Measurements from ENCODE around the gene BRAP.
"Not testable (repeated sequence)": the region's sequence is repeated elsewhere in the genome, so short reads cannot be mapped to it uniquely, and the experiment has no call there.

Gene BRAP

GRCh38 chr12:111673503-111673902, 12.3 kb downstream of the BRAP start:
- no peak for DNase-seq (ENCODE audit: low read depth)

GRCh38 chr12:111672822-111673381, 12.9 kb downstream of the BRAP start:
- DNase-seq (ENCODE audit: low read depth), result no peak

- DNase-seq (ENCODE audit: low read depth), result no peak
Measured at GRCh38 chr12:111664961-111665865, 20.5 kb downstream of the BRAP start.

- no peak for DNase-seq (ENCODE audit: low read depth)
Measured at GRCh38 chr12:111664499-111664898, 21.3 kb downstream of the BRAP start.

- no peak for DNase-seq (ENCODE audit: low read depth)
Measured at GRCh38 chr12:111656016-111656415, 29.7 kb downstream of the BRAP start.

- no peak for DNase-seq (ENCODE audit: low read depth)
Measured at GRCh38 chr12:111655356-111655755, 30.4 kb downstream of the BRAP start.

- DNase-seq (ENCODE audit: low read depth), result no peak
Measured at GRCh38 chr12:111653596-111653995, 32.2 kb downstream of the BRAP start.

- DNase-seq (ENCODE audit: low read depth), result not testable (repeated sequence)
Measured at GRCh38 chr12:111652530-111652929, 33.2 kb downstream of the BRAP start.

- no peak for DNase-seq (ENCODE audit: low read depth)
Measured at GRCh38 chr12:111650912-111651311, 34.8 kb downstream of the BRAP start.

GRCh38 chr12:111645433-111645832, 40.3 kb downstream of the BRAP start:
- no peak for DNase-seq (ENCODE audit: low read depth)

- no peak for DNase-seq (ENCODE audit: low read depth)
Measured at GRCh38 chr12:111643427-111643826, 42.3 kb downstream of the BRAP start.

- DNase-seq (ENCODE audit: low read depth), result no peak
Measured at GRCh38 chr12:111642681-111643426, 42.9 kb downstream of the BRAP start.

GRCh38 chr12:111640506-111640905, 45.2 kb downstream of the BRAP start:
- DNase-seq (ENCODE audit: low read depth), result no peak

GRCh38 chr12:111638556-111638955, 47.2 kb downstream of the BRAP start:
- no peak for DNase-seq (ENCODE audit: low read depth)

- DNase-seq (ENCODE audit: low read depth), result no peak
Measured at GRCh38 chr12:111636209-111636945, 49.4 kb downstream of the BRAP start.

- DNase-seq (ENCODE audit: low read depth), result no peak
Measured at GRCh38 chr12:111635524-111635923, 50.2 kb downstream of the BRAP start.

- no peak for DNase-seq (ENCODE audit: low read depth)
Measured at GRCh38 chr12:111628505-111629260, 57.1 kb downstream of the BRAP start.

GRCh38 chr12:111626230-111626629, 59.5 kb downstream of the BRAP start:
- DNase-seq (ENCODE audit: low read depth), result no peak

GRCh38 chr12:111624540-111624939, 61.2 kb downstream of the BRAP start:
- no peak for DNase-seq (ENCODE audit: low read depth)

- not testable (repeated sequence) for DNase-seq (ENCODE audit: low read depth)
Measured at GRCh38 chr12:111617841-111618240, 67.9 kb downstream of the BRAP start.

GRCh38 chr12:111616177-111616623, 69.6 kb downstream of the BRAP start:
- DNase-seq (ENCODE audit: low read depth), result no peak

All from HS-5 (cell line).